ENCODE results near the gene KCNK2. TPM values are rescaled to one million over a fixed set of nuclear protein-coding genes. Genes with fewer than 3 reads are reported as not detected.

Gene KCNK2
- total and polyA plus RNA-seq, 10 of the 15 experiments (the other 5 are each of a cell fraction or from before 2014, with no cell fraction given), result 0.04 to 0.13 (median 0.08) TPM; not detected in 4

- in situ Hi-C loops (cut with MboI) (no loop called here), intact Hi-C loops (cut with micrococcal nuclease; ENCODE audit: unreplicated experiment) (no loop called here)
- DNase-seq (ENCODE audit: low read depth, low spot score), result no peak
- H3K27me3 ChIP-seq (replicated peaks in 1 of 2; ENCODE audit: control insufficient read depth in 2 of 2, insufficient read depth in 2 of 2, low read length in 1 of 2), result no peaks in the 10 kb centered on the region
- no peaks in the 10 kb centered on the region for H3K36me3 ChIP-seq (ENCODE audit: control insufficient read depth in 2 of 2, insufficient read depth in 2 of 2, low read length in 1 of 2)
- ChIA-PET SMC1A (ENCODE audit: uncharacterized antibody, unreplicated experiment) (no interaction called here), POLR2A (interaction anchor here (0.6 kb wide), 1 partner anchor 44 kb away, joined by 3 read pairs; no protein-coding TSS in a partner anchor), RAD21 (ENCODE audit: unreplicated experiment) (no interaction called here), CTCF (no interaction called here)
- WGBS (ENCODE audit: insufficient coverage, insufficient replicate concordance, low lambda C conversion rate, missing lambda C conversion rate), result 24% methylated on average over 3 of the region's 3 CpGs
- no peak overlapping the region for H3K4me2 ChIP-seq (ENCODE audit: control insufficient read depth, insufficient read depth)
- no peaks in the 10 kb centered on the region for H3K79me2 ChIP-seq (ENCODE audit: control insufficient read depth, insufficient read depth, low read length)
- H3K9me3 ChIP-seq (replicated peaks; ENCODE audit: control insufficient read depth, insufficient read depth, low read length), result no peaks in the 10 kb centered on the region
- no TSS peak for BruUV-seq (replicated peaks)
- TF ChIP-seq, protein P1, sequence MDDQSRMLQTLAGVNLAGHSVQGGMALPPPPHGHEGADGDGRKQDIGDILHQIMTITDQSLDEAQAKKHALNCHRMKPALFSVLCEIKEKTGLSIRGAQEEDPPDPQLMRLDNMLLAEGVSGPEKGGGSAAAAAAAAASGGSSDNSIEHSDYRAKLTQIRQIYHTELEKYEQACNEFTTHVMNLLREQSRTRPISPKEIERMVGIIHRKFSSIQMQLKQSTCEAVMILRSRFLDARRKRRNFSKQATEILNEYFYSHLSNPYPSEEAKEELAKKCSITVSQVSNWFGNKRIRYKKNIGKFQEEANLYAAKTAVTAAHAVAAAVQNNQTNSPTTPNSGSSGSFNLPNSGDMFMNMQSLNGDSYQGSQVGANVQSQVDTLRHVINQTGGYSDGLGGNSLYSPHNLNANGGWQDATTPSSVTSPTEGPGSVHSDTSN (IDR thresholded peaks at IDR 0.05; ENCODE audit: insufficient replicate concordance, low read depth, low read length), result no peak
- TF ChIP-seq, protein P2, sequence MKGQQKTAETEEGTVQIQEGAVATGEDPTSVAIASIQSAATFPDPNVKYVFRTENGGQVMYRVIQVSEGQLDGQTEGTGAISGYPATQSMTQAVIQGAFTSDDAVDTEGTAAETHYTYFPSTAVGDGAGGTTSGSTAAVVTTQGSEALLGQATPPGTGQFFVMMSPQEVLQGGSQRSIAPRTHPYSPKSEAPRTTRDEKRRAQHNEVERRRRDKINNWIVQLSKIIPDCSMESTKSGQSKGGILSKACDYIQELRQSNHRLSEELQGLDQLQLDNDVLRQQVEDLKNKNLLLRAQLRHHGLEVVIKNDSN (IDR thresholded peaks at IDR 0.05; ENCODE audit: borderline replicate concordance, extremely low read length, insufficient read depth, low read depth, low read length), result no peak
- TF ChIP-seq, protein P3, sequence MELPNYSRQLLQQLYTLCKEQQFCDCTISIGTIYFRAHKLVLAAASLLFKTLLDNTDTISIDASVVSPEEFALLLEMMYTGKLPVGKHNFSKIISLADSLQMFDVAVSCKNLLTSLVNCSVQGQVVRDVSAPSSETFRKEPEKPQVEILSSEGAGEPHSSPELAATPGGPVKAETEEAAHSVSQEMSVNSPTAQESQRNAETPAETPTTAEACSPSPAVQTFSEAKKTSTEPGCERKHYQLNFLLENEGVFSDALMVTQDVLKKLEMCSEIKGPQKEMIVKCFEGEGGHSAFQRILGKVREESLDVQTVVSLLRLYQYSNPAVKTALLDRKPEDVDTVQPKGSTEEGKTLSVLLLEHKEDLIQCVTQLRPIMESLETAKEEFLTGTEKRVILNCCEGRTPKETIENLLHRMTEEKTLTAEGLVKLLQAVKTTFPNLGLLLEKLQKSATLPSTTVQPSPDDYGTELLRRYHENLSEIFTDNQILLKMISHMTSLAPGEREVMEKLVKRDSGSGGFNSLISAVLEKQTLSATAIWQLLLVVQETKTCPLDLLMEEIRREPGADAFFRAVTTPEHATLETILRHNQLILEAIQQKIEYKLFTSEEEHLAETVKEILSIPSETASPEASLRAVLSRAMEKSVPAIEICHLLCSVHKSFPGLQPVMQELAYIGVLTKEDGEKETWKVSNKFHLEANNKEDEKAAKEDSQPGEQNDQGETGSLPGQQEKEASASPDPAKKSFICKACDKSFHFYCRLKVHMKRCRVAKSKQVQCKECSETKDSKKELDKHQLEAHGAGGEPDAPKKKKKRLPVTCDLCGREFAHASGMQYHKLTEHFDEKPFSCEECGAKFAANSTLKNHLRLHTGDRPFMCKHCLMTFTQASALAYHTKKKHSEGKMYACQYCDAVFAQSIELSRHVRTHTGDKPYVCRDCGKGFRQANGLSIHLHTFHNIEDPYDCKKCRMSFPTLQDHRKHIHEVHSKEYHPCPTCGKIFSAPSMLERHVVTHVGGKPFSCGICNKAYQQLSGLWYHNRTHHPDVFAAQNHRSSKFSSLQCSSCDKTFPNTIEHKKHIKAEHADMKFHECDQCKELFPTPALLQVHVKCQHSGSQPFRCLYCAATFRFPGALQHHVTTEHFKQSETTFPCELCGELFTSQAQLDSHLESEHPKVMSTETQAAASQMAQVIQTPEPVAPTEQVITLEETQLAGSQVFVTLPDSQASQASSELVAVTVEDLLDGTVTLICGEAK (IDR thresholded peaks at IDR 0.05; ENCODE audit: borderline replicate concordance), result no peak
- no peak for ATAC-seq
- FAIRE-seq, result no peak
- H2AFZ ChIP-seq (ENCODE audit: control insufficient read depth, low read depth, low read length), result no peak overlapping the region
- no peaks in the 10 kb centered on the region for H4K20me1 ChIP-seq (ENCODE audit: control insufficient read depth, insufficient read depth)
- no peak overlapping the region for H3K4me3 ChIP-seq
- H3K27ac ChIP-seq (ENCODE audit: control insufficient read depth, insufficient read depth), result no peak overlapping the region
- no peaks in the 10 kb centered on the region for H3K4me1 ChIP-seq (ENCODE audit: control insufficient read depth, insufficient read depth, low read length)
- H3K9ac ChIP-seq (ENCODE audit: control insufficient read depth, insufficient read depth, low read length), result no peak overlapping the region
Observed at GRCh38 chr1:215279682-215280081, 197.1 kb downstream of the KCNK2 start.

All from GM12878 (cell line).